Measurements from ENCODE around the gene CLTC. TPM values are rescaled to one million over a fixed set of nuclear protein-coding genes. Genes with fewer than 3 reads are reported as not detected.

CLTC gene
- total RNA-seq, 1 experiment from 2014 or later = 240 TPM

GRCh38 chr17:59620518-59621259 is 994 bp downstream of the CLTC start:
- peak; percentile 58 for DNase-seq (ENCODE audit: unreplicated experiment)
- ChIA-PET CTCF (interaction anchor here (0.5 to 0.9 kb wide), 3 partner anchors 8 to 303 kb away, joined by 3 read pairs; no protein-coding TSS in a partner anchor), POLR2A (interaction anchor here (0.6 to 7.4 kb wide), 18 partner anchors 13 to 692 kb away, joined by 3 to 91 read pairs (median 7); partner anchors contain the start of genes DHX40, PTRH2, RPS6KB1 and TUBD1)
- intact Hi-C loops (cut with micrococcal nuclease) = loop anchor here (5.0 kb wide), 1 partner anchor 87 kb away; the partner anchor contains the start of genes PTRH2 and VMP1
- Mint-ChIP-seq H3K36me3 (ENCODE audit: insufficient read depth, unreplicated experiment) (peaks cover 6% of the 10 kb centered on the region), H3K9me3 (ENCODE audit: unreplicated experiment) (no peaks in the 10 kb centered on the region), H3K4me1 (ENCODE audit: insufficient read depth, unreplicated experiment) (peaks cover 28% of the 10 kb centered on the region), H3K27ac (ENCODE audit: low read depth, unreplicated experiment) (peak overlapping the region; percentile 100), H3K27me3 (ENCODE audit: insufficient read depth, unreplicated experiment) (no peaks in the 10 kb centered on the region), H3K4me3 (ENCODE audit: unreplicated experiment) (peak overlapping the region; percentile 98)
- TF ChIP-seq CTCF (IDR thresholded peaks at IDR 0.05; ENCODE audit: unreplicated experiment) = no peak
- BruUV-seq (replicated peaks) = TSS peak; percentile 42

- no peaks in the 10 kb centered on the region for H3K27me3 Mint-ChIP-seq (ENCODE audit: insufficient read depth, unreplicated experiment)
- peak overlapping the region; percentile 100 for H3K27ac Mint-ChIP-seq (ENCODE audit: low read depth, unreplicated experiment)
- ChIA-PET CTCF (interaction anchor here (0.9 kb wide), 1 partner anchor 10 kb away, joined by 3 read pairs; no protein-coding TSS in a partner anchor), POLR2A (interaction anchor here (0.8 to 7.4 kb wide), 9 partner anchors 13 to 466 kb away, joined by 3 to 91 read pairs (median 4); partner anchors contain the start of genes PTRH2 and VMP1)
- BruUV-seq (replicated peaks) = no TSS peak
- no peak for DNase-seq (ENCODE audit: unreplicated experiment)
- intact Hi-C loops (cut with micrococcal nuclease) = loop anchor here (5.0 kb wide), 1 partner anchor 86 kb away; the partner anchor contains the start of genes PTRH2 and VMP1
- no peaks in the 10 kb centered on the region for H3K9me3 Mint-ChIP-seq (ENCODE audit: unreplicated experiment)
- peaks cover 6% of the 10 kb centered on the region for H3K36me3 Mint-ChIP-seq (ENCODE audit: insufficient read depth, unreplicated experiment)
- TF ChIP-seq CTCF (IDR thresholded peaks at IDR 0.05; ENCODE audit: unreplicated experiment) = no peak
- peak overlapping the region; percentile 98 for H3K4me3 Mint-ChIP-seq (ENCODE audit: unreplicated experiment)
- peaks cover 28% of the 10 kb centered on the region for H3K4me1 Mint-ChIP-seq (ENCODE audit: insufficient read depth, unreplicated experiment)
Observed at GRCh38 chr17:59621771-59622170, 2.1 kb downstream of the CLTC start.

- H3K27ac Mint-ChIP-seq (ENCODE audit: low read depth, unreplicated experiment) = peak overlapping the region; percentile 39
- CTCF ChIA-PET = interaction anchor here (1.4 kb wide), 1 partner anchor 15 kb away, joined by 4 read pairs; no protein-coding TSS in a partner anchor
- peaks cover 35% of the 10 kb centered on the region for H3K4me1 Mint-ChIP-seq (ENCODE audit: insufficient read depth, unreplicated experiment)
- no peaks in the 10 kb centered on the region for H3K27me3 Mint-ChIP-seq (ENCODE audit: insufficient read depth, unreplicated experiment)
- H3K36me3 Mint-ChIP-seq (ENCODE audit: insufficient read depth, unreplicated experiment) = peaks cover 6% of the 10 kb centered on the region
- POLR2A ChIA-PET = interaction anchor here (2.0 to 7.4 kb wide), 4 partner anchors 12 to 85 kb away, joined by 7 to 91 read pairs (median 42); partner anchors contain the start of genes PTRH2 and VMP1
- H3K4me3 Mint-ChIP-seq (ENCODE audit: unreplicated experiment) = peak overlapping the region; percentile 98
- no peaks in the 10 kb centered on the region for H3K9me3 Mint-ChIP-seq (ENCODE audit: unreplicated experiment)
- intact Hi-C loops (cut with micrococcal nuclease) = loop anchor here (5.0 kb wide), 1 partner anchor 84 kb away; the partner anchor contains the start of genes PTRH2 and VMP1
- no peak for TF ChIP-seq CTCF (IDR thresholded peaks at IDR 0.05; ENCODE audit: unreplicated experiment)
- BruUV-seq (replicated peaks) = no TSS peak
- no peak for DNase-seq (ENCODE audit: unreplicated experiment)
Observed at GRCh38 chr17:59623151-59623550, 3.5 kb downstream of the CLTC start.

- intact Hi-C loops (cut with micrococcal nuclease) = no loop called here
- H3K4me3 Mint-ChIP-seq (ENCODE audit: unreplicated experiment) = no peak overlapping the region
- H3K27ac Mint-ChIP-seq (ENCODE audit: low read depth, unreplicated experiment) = no peak overlapping the region
- peaks cover 36% of the 10 kb centered on the region for H3K4me1 Mint-ChIP-seq (ENCODE audit: insufficient read depth, unreplicated experiment)
- no peak for DNase-seq (ENCODE audit: unreplicated experiment)
- no TSS peak for BruUV-seq (replicated peaks)
- ChIA-PET POLR2A (no interaction called here), CTCF (no interaction called here)
- H3K36me3 Mint-ChIP-seq (ENCODE audit: insufficient read depth, unreplicated experiment) = peaks cover 25% of the 10 kb centered on the region
- H3K9me3 Mint-ChIP-seq (ENCODE audit: unreplicated experiment) = no peaks in the 10 kb centered on the region
- no peaks in the 10 kb centered on the region for H3K27me3 Mint-ChIP-seq (ENCODE audit: insufficient read depth, unreplicated experiment)
- no peak for TF ChIP-seq CTCF (IDR thresholded peaks at IDR 0.05; ENCODE audit: unreplicated experiment)
Observed at GRCh38 chr17:59626756-59627155, 7.1 kb downstream of the CLTC start.
